CD4-positive, alpha-beta T cell treated with Interferon gamma for 1 hour (primary cell): ENCODE results near the gene SH3TC1.
A peak's percentile ranks its signal among the peaks of the same experiment; 100 is the strongest.

Experiments
- DNase-seq: peaks from one replicate; pipeline ENCODE4 v3.0.0-alpha.2; 2020

SH3TC1 gene

GRCh38 chr4:8233672-8234484 is 34.8 kb downstream of the SH3TC1 start:
- DNase-seq = no peak

- no peak for DNase-seq
These were observed 35.6 kb downstream of the SH3TC1 start for GRCh38 chr4:8234715-8235114.

GRCh38 chr4:8235224-8235623 is 36.1 kb downstream of the SH3TC1 start:
- DNase-seq = no peak

GRCh38 chr4:8235686-8236085 is 36.6 kb downstream of the SH3TC1 start:
- DNase-seq = no peak

- no peak for DNase-seq
These were observed 37.2 kb downstream of the SH3TC1 start for GRCh38 chr4:8236106-8236919.

- no peak for DNase-seq
These were observed 37.8 kb downstream of the SH3TC1 start for GRCh38 chr4:8236920-8237195.

- no peak for DNase-seq
These were observed 38.3 kb downstream of the SH3TC1 start for GRCh38 chr4:8237256-8237989.

GRCh38 chr4:8238036-8238511 is 39.0 kb downstream of the SH3TC1 start:
- peak; percentile 46 for DNase-seq

GRCh38 chr4:8238515-8239053 is 39.5 kb downstream of the SH3TC1 start:
- DNase-seq = no peak

- no peak for DNase-seq
These were observed 40.1 kb downstream of the SH3TC1 start for GRCh38 chr4:8239226-8239625.

GRCh38 chr4:8239661-8240060 is 40.6 kb downstream of the SH3TC1 start:
- no peak for DNase-seq

- DNase-seq = no peak
These were observed 41.3 kb downstream of the SH3TC1 start for GRCh38 chr4:8240211-8241041.

GRCh38 chr4:8241211-8241779 is 42.2 kb downstream of the SH3TC1 start:
- no peak for DNase-seq

GRCh38 chr4:8241895-8242696 is 43.0 kb downstream of the SH3TC1 start:
- DNase-seq = peak; percentile 63

- DNase-seq = no peak
These were observed 43.9 kb downstream of the SH3TC1 start for GRCh38 chr4:8242782-8243560.

- no peak for DNase-seq
These were observed 45.1 kb downstream of the SH3TC1 start for GRCh38 chr4:8244001-8244757.

GRCh38 chr4:8244931-8245460 is 45.9 kb downstream of the SH3TC1 start:
- DNase-seq = no peak

GRCh38 chr4:8245884-8246833 is 47.1 kb downstream of the SH3TC1 start:
- no peak for DNase-seq
